GM10847 (cell line): Measurements from ENCODE around the gene ARHGAP8.

Source experiments
- POLR2A ChIP-seq: IDR thresholded peaks from 2 replicates; pipeline ENCODE4 v1.6.1; 2011; ENCODE audit not compliant: insufficient read length; ENCODE audit errors: extremely low read depth

Gene ARHGAP8

GRCh38 chr22:44719586-44720368 lies 32.6 kb upstream of the ARHGAP8 start:
- no peak for TF ChIP-seq POLR2A

DNA sequence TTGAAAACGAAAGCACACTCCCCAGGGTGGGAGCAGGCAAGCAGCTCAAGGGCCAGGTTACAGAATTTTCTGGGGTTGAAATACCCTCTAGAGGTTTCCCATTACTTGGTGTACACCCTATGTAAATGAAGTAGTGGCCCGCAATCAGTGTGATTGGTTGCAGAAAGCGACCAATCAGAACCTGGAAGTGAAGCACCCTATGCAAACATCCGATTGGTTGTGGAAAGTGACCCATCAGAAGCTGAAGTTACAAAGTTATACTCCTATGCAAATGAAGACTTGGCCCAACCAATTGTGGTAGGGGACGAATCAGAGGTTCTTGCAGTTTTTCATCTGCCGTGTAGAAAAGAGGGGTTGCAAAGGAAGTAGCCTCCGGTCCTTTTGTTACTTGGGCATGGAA lies 31.2 kb upstream of the ARHGAP8 start:
- TF ChIP-seq POLR2A, result no peak

DNA sequence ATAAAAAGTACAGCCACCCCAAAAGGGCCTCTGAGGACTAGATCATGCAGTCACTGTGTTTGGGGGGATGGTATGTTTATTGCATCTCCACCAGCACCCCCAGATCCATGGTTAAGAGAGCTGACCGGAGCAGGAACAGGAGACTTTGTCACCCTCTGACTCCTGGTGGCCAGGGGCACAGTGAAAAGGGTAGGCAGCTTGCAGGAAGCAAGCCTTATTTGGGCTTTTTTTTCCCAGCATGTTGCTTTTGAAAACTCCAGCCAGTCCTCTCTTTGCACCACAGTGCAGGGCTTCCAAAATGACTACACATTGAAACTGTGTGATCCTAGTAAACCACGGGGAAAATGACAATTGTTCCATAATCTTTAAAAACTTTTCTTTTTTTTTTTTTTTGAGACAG lies 29.8 kb upstream of the ARHGAP8 start:
- TF ChIP-seq POLR2A, result no peak

GRCh38 chr22:44723801-44724200 lies 28.6 kb upstream of the ARHGAP8 start:
- TF ChIP-seq POLR2A, result no peak

GRCh38 chr22:44724416-44724815 lies 28.0 kb upstream of the ARHGAP8 start:
- TF ChIP-seq POLR2A, result no peak

GRCh38 chr22:44724859-44725258 lies 27.5 kb upstream of the ARHGAP8 start:
- TF ChIP-seq POLR2A, result no peak

GRCh38 chr22:44726439-44726838 lies 25.9 kb upstream of the ARHGAP8 start:
- TF ChIP-seq POLR2A, result no peak

DNA sequence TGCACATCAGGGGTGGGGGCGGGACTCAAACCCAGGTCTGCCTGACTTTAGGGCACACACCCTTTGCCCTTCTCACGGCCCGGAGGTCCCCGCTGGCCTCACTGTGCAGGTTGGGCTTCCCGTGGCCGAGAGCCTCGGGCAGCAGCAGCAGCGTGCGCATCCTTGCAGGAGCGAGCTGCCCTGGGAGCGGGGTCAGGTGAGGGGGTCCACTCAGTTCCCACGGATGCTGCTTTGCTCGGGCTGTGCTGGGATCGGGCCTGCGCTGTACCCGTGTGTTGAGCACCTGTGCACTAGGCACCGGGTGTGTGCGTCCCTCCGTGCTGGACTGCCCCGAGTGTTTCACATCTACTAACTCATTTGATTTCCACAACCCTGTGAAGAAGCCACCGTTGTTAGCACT lies 25.2 kb upstream of the ARHGAP8 start:
- no peak for TF ChIP-seq POLR2A

- no peak for TF ChIP-seq POLR2A
These were observed 24.7 kb upstream of the ARHGAP8 start for GRCh38 chr22:44727709-44728108.

GRCh38 chr22:44728761-44729324 lies 23.5 kb upstream of the ARHGAP8 start:
- no peak for TF ChIP-seq POLR2A

DNA sequence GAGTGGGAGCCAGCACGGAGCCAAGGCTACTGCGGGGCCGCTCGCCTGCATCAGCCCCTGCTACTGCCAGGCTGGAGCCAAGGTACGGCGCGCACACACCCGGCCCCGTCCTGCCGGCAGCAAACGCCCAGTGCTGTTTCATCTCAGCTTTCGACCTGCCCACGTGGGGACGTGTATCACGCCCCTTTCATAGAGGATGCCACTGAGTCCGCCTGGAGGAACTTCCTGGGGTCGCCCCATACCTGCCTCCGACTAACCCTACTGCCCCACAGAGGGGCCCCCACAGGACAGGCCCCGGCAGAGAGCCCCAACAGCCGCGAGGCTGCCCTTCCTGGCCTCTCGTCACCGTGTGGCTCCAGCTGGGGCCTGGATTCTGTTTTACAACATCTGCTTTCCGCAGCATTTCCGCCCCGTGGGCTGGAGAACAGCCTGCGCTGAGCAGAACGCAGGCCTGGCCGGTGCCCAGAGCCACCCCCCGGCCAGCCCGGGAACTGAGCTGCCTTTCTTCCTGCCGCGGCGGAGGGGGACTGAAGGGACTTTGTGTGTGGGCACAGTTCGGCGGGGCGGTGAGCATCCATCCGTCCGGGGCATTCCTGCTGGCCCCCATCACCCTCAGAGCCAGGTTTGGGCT lies 22.9 kb upstream of the ARHGAP8 start:
- TF ChIP-seq POLR2A, result no peak

DNA sequence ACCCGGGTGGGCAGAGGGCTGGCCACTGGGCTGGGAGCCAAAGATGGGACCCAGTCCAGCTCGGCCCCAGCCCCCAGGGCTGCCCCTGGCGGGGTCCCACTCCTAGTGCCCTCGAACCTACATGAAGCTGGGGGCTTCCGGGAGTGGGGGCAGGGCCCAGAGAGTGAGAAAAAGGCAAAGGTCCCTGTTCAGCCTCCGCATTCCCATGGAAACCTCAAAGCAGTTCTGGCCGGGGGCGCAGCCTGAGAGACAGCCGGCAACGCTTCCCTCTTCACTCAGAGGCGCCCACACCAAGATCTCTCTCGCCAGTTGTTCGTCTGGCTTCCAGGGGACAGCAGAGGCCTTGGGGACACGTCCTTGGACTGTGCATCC lies 22.4 kb upstream of the ARHGAP8 start:
- TF ChIP-seq POLR2A, result no peak

GRCh38 chr22:44730490-44731356 lies 21.7 kb upstream of the ARHGAP8 start:
- no peak for TF ChIP-seq POLR2A

- TF ChIP-seq POLR2A, result no peak
These were observed 20.9 kb upstream of the ARHGAP8 start for GRCh38 chr22:44731357-44731970.

DNA sequence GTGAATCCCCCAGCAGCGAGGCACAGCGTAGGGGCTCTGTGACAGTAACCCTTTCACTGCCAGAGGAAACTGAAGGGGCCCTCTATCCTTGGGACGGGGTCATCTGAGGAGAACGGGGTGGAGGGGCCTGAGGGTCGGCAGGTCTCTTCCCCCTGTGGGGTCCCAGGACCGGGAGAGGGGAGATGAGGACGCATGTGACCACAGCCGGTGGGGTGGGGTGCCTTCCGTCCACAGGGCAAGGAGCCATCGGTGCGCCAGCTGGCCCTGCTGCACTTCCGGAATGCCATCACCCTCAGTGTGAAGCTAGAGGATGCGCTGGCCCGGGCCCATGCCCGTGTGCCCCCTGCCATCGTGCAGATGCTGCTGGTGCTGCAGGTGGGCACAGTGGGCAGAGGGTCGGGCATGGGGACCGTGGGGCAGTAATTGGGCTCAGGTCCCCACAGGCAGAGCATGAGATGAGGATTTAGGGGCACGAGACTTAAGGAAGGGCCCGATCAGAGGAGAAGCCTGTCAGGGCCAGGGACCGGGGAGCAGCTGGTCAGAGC lies 20.3 kb upstream of the ARHGAP8 start:
- no peak for TF ChIP-seq POLR2A
